Ureter (tissue), 1 donor: ENCODE measurements around the gene ZNF66. TPM values are rescaled to one million over a fixed set of nuclear protein-coding genes. Genes with fewer than 3 reads are reported as not detected.
"Not testable (repeated sequence)": the region's sequence is repeated elsewhere in the genome, so short reads cannot be mapped to it uniquely, and the experiment has no call there.

Experiments
- DNase-seq: peaks from one replicate; pipeline ENCODE4 v3.0.0-alpha.2; 2020; ENCODE audit warnings: low spot score
- total RNA-seq: library from RNA; stranded (reverse); gene quantifications from one replicate; pipeline ENCODE4 v1.2.4, GENCODE V29; 2023
- donor health status: DM: yes; HTN: yes; CAD: no.

Gene ZNF66
- total RNA-seq, result 62.5 TPM

GRCh38 chr19:20776083-20777076 is at the start of gene ZNF66:
ZNF66 (plus strand) TSS chr19:20776304; CDS start chr19:20776448, 144 bp downstream.
- peak; percentile 99 for DNase-seq

- DNase-seq, result peak; percentile 75
Measured at GRCh38 chr19:20750169-20750568, 25.9 kb upstream of the ZNF66 start.

GRCh38 chr19:20752291-20752690 is 23.8 kb upstream of the ZNF66 start:
- not testable (repeated sequence) for DNase-seq

- not testable (repeated sequence) for DNase-seq
Measured at GRCh38 chr19:20769225-20769736, 6.8 kb upstream of the ZNF66 start.

GRCh38 chr19:20787786-20788185 is 11.7 kb downstream of the ZNF66 start:
- no peak for DNase-seq

GRCh38 chr19:20791806-20792205 is 15.7 kb downstream of the ZNF66 start:
- DNase-seq, result no peak

GRCh38 chr19:20806311-20807262 is 30.5 kb downstream of the ZNF66 start:
- DNase-seq, result not testable (repeated sequence)

GRCh38 chr19:20840371-20840770 is 64.3 kb downstream of the ZNF66 start:
- no peak for DNase-seq

Other genes with a start within 250 kb of the ZNF66 start
- gene ZNF737, start 210.5 kb upstream of the ZNF66 start, total RNA-seq, result 65.6 TPM
- 93.4 TPM for gene ZNF626, start 114.7 kb upstream of the ZNF66 start, total RNA-seq
- 12.2 TPM for gene ZNF85, start 146.9 kb downstream of the ZNF66 start, total RNA-seq
- 19.5 TPM for gene ZNF430, start 244.4 kb downstream of the ZNF66 start, total RNA-seq